NCI-H2171 (cell line): ENCODE data around the gene STARD13.

Experiments used
- DNase-seq: peaks from one replicate; lab custom pipeline; 2025; lab: John Stamatoyannopoulos, UW

Gene STARD13

DNA sequence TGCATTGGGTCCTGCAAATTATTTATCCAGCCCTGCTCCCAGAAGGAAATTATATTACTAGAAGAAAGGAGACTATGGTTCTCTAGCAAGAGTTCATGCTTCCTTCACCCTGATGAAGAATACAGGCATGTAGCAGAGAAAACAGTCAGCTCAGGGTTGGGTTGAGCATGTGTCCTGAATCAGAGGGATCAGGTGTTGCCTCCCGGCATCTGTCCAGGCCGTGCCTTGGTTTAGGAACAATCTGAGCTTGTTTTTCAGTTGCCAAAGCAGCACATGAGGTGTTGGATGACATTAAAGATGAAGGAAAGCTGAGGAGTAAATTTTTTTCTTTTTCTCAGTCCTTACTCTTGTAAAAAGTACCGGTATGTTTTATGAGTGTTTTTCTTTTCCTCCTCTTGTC lies 207.3 kb downstream of the STARD13 start:
- peak; percentile 5 for DNase-seq

GRCh38 chr13:33076001-33076992 lies 209.3 kb downstream of the STARD13 start:
- DNase-seq = no peak

- DNase-seq = no peak
These were observed 212.2 kb downstream of the STARD13 start for GRCh38 chr13:33073338-33073737.

GRCh38 chr13:33072759-33073158 lies 212.8 kb downstream of the STARD13 start:
- no peak for DNase-seq

DNA sequence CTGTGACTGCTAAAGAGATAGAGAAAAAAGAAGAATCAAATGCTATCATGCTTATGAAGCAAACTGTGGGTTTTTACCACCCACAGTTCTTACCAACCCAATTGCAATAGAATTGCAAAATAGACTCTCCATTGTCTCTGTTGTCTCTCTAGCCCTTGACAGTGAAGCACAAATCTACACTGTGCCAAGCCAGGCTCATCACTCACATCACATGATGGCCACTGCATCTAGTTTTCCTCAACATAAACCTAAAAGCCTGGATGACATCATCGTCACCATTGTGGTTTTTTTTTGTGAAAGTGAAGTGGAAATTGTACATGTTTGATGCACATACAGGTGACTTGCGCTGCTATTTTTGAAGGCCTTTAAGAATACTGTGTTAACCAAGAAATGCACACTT lies 213.3 kb downstream of the STARD13 start:
- DNase-seq = no peak

DNA sequence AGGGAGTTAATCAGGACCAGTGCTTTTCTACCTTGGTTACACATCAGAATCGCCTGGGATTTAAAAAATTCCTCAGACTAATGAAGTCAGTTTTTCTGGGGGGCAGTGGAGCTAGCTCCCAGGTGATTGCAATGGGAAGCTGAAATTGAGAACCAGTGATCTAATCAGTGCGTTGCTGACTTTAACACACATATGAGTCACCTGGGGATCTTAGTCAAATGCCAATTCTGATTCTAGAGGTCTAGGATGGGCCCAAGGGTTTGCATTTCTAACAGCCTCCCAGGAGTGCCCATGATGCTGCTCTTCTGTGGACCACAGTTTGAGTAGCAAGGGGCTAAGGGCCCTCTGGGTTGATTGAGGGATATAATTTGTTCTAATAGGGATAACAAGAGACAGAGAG lies 214.8 kb downstream of the STARD13 start:
- DNase-seq = no peak

GRCh38 chr13:33069365-33069764 lies 216.2 kb downstream of the STARD13 start:
- no peak for DNase-seq

- DNase-seq = no peak
These were observed 219.2 kb downstream of the STARD13 start for GRCh38 chr13:33066329-33066728.

DNA sequence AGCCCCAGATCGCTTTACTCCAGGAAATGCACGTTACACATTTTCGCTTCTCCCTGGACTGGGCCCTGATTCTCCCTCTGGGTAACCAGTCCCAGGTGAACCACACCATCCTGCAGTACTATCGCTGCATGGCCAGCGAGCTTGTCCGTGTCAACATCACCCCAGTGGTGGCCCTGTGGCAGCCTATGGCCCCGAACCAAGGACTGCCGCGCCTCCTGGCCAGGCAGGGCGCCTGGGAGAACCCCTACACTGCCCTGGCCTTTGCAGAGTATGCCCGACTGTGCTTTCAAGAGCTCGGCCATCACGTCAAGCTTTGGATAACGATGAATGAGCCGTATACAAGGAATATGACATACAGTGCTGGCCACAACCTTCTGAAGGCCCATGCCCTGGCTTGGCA lies 224.7 kb downstream of the STARD13 start:
- DNase-seq = no peak

- DNase-seq = no peak
These were observed 226.7 kb downstream of the STARD13 start for GRCh38 chr13:33058776-33059327.

DNA sequence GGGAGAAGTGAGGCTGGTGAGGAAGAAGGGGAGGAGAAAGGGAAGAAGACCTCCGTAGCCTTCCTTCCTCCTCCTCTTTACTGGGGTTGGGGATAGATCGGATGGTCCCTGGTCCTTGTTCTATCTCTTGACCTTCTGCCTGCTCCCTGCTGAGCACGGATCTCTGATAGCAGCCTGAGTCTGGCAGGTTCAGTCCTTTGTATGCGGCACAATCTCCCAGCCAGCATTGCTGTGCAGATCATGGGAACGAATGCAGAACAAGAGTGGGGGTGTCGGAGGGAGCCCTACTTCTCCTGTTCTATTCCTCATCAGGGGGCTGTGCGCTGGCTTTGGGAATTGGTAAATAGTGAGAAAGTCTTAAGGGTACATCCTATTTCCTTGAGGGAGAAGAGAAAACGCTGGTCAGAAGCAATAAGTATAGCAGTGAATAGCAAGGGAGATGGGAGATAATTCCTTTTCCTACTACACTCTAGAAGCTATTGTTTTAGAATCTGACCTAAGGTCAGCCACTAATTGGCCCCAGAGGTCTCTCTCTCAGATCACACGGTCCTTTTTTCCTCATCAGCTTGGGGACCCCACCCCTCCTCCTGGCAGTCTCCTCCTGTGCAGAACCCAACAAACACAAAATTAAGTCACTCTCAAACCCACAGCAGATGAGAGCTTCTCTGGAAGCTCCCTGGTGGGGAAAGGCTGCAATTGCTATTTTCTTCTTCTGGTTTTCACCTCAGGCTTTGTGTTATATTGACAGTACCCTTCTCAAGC lies 228.4 kb downstream of the STARD13 start:
- DNase-seq = no peak

- no peak for DNase-seq
These were observed 232.0 kb downstream of the STARD13 start for GRCh38 chr13:33053397-33054066.
